Jurkat, Clone E6-1 (cell line): Measurements from ENCODE around the gene PPP1CA. TPM values are rescaled to one million over a fixed set of nuclear protein-coding genes. Genes with fewer than 3 reads are reported as not detected.
A peak's percentile ranks its signal among the peaks of the same experiment; 100 is the strongest.

Experiments used
- DNase-seq: peaks from one replicate; pipeline ENCODE4 v3.0.0-alpha.2; 2011; ENCODE audit warnings: low read depth, low spot score
- H3K4me3 ChIP-seq: 2 replicates; pipeline ENCODE4 v1.5.1; 2011; ENCODE audit warnings: mild to moderate bottlenecking, low read length, control low read depth, moderate library complexity
- polyA plus RNA-seq: library from polyadenylated mRNA; unstranded; fragments of >200 nt; gene quantifications from one replicate; pipeline ENCODE4 v1.2.1, GENCODE V29; 2012; ENCODE audit warnings: missing spikeins; ENCODE audit not compliant: insufficient read length, insufficient read depth

The PPP1CA gene
- polyA plus RNA-seq: 286 TPM

DNA sequence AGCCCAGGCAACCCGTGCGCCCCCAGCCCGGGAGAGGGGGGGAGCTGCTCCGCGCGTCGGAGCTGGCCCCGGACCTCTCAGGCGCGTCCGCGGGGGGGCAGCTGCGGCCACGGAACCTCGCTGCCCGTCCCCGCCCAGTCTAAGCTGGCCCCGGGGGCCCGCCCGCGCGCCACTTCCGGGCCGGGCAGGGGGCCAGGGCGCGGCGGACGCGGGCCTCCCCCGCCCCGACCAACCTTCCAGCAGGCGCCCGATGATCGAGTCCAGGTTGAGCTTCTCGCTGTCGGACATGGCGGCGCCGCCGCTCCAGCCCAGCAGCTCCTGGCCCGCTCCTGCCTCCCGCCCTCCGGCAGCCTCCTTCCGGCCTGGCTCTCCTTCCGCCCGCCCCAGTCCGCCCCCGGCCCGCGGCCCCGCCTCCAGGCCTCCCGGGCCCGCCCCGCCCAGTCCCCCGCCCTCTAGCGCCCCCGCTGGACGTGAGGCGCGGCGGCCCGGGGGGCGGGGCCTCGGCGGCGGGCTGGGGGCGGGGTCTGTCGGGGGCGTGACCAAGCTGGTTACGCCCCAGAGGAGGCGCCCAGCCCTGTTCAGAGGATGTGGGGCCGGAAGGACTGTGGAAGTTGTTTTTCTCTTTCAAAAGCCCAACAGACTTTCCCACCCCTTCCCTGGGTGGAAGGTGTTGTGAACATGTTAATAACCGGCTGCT is at the start of gene PPP1CA:
Gene PPP1CA (minus strand): TSS at position 364 of the 697 bp plus-strand sequence. CDS start 76 bp downstream, at position 288.
- DNase-seq: peak; percentile 93
- peak within 1 kb of the TSS; percentile 79 for H3K4me3 ChIP-seq

DNA sequence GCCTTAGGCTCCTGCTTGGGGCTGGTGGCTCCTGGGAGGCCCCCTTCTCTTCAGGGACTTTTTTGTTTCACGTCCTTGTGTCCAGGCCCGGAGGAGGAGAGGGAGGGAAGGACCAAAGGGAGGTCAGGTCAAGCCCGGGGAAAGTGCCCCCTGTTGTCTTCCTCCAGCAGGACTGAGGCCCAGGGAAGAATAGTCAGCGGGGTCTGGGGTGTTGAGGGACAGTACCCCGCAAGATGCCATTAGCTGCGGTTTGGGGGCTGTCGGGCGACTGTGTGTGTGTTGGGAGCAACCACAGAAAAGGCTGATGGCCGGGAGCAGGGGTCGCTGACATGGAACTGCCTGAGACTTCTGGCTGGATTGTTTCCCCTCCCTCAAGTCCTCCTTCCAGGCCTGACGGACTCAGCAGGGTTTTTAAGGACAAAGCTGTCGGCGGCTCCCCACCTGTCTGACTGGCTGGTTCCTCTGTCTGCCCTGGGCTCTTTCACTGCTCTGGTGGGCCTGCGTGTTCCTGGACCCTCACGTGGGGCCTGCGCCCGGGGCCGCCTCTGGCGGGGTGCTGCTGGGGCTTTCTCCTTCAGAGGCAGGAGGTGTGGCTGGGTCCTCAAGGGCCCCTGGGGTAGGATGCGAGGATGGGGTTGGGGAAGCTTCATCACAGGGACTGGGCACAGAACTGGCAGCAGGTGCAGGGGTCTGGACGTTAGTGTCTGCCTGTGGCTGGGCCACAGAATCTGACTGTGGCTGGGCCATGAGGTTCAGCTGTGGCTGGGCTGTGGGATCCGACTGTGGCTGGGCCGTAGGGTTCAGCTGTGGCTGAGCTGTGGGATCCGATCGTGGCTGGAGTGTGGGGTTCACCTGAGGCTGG is 49.4 kb upstream of the PPP1CA start:
- DNase-seq: no peak
- no peak overlapping the region for H3K4me3 ChIP-seq

DNA sequence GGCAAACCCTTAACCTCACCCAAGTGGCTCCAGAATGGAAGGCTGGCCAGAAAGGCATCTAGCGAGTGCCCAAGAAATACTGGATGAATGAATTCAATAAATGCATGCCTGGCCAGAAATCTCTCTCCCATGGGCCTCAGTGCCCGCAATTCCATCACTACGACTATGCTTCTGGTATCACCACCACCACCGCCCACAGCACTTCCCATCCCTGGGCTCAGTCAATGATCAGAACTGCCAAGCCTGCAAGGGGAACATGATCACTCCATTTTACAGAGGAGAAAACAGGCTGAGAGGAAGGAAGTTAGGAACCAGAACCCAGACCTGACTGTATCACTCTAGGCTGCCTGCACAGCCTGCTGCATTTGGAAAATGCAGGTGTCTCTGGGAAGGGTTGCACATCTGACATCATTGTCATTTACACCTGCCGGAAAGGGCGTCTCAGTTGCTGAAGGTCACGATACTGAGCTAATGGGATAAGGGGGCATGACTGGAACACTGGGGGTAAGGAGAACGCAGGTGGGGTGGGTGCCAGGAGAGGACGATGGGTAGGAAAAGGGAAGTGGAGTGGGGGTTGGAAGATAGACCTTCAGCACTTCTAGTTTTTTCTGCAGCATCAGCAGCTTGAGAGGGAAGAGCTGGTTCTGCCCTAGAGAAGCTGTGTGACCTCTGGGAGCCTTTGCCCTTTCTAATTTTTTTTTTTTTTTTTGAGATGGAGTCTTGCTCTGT is 47.6 kb upstream of the PPP1CA start:
- DNase-seq: no peak
- H3K4me3 ChIP-seq: no peak overlapping the region

DNA sequence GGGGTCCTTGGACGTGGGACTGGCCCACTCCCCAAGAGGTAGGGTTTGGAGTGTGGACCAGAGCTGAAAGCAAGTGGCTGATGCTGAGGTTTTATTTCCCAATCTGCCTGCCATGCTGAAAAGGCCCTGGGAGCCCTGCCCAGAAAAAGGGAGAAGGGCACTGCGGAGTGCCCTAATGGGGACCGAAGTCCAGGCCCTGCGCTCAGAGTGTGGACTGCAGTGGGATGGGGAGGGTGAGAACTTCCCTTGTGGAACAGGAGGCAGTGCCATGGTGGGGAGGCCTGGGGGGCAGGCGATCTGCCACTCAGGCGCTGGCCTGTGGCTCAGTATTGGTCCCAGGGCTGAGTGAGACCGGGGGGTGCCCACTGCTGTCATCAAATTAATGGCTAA is 46.6 kb upstream of the PPP1CA start:
- H3K4me3 ChIP-seq: no peak overlapping the region
- no peak for DNase-seq

DNA sequence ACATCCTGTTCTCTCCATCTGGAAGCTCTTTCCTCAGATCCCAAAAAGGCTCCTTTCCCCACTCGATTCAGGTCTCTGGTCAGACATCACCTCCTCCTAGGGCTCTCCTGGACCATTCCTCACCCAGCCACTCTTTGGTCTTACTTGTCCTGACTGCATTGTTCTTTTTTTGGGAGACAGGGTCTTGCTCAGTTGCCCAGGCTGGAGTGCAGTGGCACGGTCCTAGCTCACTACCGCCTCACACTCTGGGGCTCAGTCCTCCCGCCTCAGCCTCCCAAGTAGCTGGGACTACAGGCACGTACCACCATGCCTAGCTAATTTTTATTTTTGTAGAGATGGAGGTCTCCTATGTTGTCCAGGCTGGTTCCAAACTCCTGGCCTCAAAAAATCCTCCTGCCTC is 43.9 kb upstream of the PPP1CA start:
- DNase-seq: no peak
- H3K4me3 ChIP-seq: no peak overlapping the region

DNA sequence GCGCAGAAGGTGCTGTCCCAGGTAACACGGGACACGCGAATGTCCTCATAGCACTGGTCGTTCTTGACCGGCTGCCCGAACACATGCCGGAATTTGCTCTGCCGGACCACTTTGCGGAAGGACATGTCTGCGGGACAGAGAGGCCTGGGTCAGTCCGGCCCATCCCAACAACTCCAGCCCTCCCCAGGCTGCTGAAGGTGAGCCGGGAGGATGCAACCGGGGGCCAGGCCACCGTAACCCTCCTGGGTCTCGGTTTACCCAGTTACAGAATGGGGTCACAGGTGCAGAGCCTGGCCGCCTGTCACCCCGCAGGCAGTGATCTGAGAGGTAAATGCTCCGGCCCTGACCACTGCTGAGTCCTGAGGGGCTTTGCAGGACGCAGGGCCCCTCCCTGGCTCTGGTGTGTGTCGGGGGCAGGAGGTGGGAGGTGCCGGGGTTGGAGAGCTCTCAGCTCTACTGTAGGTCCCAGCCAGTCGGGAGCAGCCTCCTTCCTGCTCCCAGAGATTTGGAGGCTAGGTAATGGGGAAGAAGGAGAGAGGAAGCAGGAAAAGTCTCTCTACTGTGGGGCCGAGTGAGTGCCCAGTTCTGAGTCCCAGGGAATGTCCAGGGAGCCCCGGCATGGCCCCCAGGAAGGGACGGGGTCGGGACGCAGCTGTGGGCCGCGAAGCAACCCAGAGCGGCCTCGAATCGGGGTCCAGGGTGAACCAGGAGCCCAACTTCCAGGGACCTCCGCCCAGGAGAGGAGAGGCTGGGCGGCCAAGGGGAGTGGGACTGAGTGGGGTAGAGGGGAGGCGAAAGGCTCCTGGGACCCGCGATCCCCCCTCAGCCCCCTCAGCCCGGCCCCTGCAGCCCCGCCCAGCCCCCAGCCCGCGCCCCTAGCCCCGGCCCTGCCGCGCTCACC is 41.1 kb upstream of the PPP1CA start:
- no peak for DNase-seq
- H3K4me3 ChIP-seq: no peak overlapping the region

DNA sequence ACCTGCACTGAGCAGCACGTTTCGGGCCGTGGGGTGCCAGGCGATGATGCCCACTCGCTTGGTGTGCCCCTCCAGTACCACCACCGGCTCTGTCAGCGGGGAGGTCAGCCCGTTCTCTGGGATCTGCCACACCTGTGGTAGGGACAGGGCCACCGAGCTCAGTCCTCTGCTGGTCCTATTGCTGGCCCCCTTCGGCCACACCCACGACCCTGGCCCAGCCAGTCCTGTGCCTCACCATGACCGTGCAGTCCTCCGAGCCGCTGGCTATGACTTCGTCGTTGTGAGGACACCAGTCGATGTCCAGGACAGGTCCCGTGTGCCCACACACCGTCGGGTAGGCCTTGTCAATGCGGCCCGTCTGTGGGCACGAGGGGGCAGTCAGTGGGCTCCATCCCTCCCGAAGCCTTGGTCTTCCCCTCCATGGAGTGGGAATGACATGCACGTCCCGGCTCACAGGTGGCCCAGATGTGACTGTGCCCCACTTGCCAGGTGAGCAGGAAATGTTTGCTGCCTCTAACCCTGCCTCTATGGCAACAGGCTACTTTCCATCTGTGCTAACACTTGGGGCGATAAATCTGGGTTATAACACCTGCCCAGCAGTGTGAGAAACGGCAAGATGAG is 40.2 kb upstream of the PPP1CA start:
- no peak overlapping the region for H3K4me3 ChIP-seq
- DNase-seq: no peak

DNA sequence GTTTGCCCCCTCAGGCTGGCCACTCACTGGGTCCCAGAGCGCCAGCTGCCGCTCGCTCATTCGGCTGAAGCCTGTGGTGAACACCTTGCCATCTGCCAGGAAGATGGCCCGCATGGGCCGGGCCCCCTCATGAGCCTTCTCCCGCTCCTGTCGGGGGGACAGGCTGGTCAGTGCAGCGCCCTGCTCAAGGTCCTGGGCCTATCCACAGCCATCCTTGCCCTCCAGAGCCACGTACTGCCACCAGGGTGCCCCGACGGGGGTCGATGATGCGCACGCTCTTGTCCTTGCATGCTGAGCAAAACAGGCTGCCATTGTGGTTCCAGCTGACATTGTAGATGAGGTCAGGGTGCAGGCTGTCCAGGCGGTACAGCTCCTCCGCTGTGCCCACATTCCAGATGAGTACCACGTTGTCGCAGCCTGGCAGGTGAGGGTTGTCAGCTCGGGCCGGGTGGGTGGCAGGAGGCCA is 39.5 kb upstream of the PPP1CA start:
- H3K4me3 ChIP-seq: no peak overlapping the region
- no peak for DNase-seq

DNA sequence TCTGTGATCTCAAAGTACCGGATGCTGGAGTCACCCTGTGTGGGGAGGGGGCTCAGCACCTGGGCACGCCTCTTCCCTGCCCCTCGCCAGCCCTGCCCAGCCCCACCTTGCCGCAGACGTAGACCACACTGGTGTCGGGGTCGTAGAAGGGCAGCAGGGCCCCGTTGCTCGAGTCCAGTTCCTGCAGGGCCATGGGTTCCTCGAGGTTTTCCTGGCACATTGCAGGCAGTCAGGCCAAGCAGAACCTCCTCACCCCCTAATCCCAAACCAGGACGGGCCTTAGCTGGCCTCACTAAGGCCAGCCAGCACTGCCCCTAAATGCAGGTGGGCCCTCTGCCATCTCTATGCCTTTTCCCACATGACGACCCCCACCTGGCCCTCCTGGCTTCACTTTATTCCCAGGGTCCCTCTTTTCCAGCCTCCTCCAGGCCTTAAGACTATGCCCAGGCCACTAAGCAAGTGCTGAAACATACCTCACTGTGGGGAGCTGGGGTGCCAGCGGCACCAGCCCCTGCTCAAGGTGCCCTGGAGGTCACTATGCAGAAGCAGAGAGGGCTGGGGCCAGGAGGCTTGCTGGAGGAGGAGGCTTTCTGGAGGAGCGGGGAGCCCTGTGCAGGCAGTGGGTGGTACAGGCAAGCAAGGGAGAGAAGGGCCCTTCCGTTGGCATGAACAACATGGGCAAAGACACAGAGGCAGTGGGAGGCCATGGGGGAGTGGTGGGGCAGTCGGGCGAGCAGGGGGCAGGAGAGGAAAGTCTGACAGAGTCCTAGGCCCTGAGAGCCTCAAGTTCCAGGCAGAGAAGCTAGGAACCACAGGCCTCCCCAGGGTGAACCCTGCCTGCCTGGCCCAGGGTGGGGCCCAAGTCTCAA is 38.8 kb upstream of the PPP1CA start:
- H3K4me3 ChIP-seq: peak overlapping the region; percentile 93
- DNase-seq: no peak

DNA sequence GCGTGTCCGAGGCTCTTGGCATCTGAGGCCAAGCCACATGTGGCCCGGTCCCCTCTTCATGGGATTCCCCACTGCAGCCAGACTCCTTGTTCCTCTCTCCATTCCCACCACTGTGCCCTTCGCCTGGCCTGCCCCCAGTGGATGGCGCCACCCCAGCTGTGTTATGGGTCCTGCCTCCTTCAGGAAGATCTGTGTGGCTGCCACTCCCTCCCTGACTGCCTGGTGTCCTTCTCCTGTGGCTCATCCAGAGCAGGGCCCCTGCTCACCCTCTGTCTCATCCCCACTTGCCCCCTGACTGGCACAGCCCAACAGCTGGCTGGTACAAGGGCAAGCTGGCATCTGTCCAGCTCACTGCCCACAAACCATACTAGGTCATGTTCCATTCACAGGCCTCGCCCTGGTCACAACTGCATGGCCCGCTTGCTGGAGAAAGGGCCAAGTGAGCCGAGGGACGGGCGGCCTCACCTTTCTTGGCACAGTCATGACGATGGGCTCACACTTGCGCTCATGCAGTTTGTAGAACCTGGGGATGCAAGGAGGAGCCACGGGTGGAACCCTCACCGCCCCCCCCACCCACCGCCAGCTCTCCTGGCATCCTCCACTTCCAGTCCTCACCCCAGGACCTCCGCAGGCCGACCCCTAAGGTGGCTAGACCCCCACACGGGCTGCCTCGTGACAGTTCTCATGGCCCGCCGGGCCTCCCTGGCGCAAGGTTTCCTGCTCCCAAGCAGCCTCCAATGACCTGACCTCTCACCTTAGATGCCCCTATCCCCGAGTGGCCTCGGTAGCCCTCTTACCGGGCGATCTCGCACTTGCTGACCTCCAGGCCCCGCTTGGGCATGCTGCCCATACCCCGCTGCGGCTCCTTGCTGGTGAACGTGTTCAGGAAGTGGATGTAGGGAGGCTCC is 37.9 kb upstream of the PPP1CA start:
- peak; percentile 32 for DNase-seq
- H3K4me3 ChIP-seq: peak overlapping the region; percentile 93

DNA sequence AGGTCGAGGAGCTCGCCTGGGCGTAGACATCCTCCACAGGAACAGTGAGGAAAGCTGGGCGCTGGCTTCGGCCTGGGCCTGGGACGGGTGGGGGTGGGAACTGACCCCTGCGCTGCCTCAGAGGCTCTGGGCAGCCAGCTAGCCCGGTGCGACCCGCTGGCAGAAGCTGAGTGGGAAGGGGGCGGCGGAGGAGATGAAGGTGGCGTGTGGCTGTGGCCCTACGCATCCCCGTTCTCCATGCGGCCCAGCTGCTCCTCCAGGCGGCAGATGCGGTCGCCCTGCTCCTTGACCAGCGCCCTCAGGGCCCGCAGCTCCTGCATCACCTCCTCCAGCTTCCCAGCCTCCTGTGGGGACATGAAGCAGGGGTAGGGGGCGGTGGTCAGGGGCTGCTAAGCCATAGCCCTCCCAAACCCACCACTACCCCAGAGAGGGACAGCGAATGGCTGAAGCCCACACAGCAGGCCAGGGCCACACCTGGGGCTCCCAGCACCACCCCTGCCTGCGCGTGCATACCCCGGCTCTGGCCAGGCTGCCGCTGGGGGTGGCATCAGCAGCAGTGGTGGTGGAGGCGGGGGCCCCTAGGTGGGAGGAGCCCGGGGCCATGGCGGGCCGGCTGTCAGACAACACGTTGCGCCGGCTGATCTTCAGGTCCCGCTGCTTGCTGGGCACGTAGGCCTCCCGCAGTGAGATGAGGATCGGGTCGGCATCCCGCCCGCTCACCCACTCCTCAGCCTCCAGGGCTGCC is 36.7 kb upstream of the PPP1CA start:
- DNase-seq: peak; percentile 49
- peak overlapping the region; percentile 93 for H3K4me3 ChIP-seq

DNA sequence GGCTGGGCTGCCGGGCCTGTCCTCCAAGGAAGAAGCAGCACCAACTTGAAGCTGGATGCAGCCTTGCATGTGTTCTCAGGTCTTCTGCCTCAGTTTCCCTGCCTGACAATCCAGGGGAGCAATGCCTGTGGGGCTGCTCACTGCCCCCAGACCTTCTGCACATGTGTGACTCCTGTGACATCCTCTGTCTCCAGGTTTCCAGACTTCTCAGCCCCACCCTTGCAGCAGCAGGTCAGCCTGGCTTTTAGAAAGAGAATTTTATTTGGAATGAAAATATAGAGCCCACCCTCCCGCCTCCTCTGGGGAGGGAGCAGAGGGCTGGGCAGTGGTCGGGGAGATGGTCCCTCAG is 36.1 kb upstream of the PPP1CA start:
- H3K4me3 ChIP-seq: peak overlapping the region; percentile 93
- DNase-seq: no peak

DNA sequence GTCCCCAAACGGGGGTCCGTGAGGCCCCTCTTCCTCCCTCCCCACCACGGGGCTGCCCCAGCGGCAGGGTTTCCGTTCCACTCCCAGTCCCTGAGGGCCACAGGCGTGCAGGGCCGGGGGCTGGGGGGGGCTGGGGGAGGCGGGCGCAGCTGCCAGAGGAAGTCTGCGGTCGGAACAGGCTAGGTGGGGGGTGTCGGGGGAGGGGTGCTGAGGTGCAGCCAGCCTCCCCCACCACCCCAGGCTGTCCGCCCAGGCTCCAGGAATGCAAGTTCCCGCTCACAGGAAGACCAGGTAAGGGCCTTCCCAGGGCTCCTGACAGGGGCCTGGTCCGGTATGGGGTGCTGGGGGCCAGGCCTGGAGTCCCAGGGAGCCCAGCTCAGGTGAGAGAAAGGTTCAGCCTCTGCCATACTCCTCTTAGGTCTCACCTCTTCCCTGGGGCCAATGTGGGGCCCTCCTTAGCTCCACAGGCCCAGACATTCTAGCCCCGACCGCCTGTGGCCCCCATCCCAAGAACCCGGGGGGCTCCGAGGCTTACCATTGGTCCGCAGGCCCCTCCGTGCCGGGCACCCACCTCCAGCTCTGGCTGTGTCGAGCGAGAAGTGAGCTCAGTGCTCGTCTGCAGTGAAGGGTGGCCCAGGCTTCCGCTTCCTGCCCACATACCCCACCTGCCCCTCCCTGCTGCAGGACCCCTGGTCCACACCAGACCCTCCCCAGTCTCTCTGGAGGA is 35.6 kb upstream of the PPP1CA start, which contains the start of gene PTPRCAP:
Gene PTPRCAP (minus strand): TSS at position 601 of the 727 bp plus-strand sequence. CDS start 63 bp downstream, at position 538.
- H3K4me3 ChIP-seq: peak within 1 kb of the TSS; percentile 93
- DNase-seq: peak; percentile 80

DNA sequence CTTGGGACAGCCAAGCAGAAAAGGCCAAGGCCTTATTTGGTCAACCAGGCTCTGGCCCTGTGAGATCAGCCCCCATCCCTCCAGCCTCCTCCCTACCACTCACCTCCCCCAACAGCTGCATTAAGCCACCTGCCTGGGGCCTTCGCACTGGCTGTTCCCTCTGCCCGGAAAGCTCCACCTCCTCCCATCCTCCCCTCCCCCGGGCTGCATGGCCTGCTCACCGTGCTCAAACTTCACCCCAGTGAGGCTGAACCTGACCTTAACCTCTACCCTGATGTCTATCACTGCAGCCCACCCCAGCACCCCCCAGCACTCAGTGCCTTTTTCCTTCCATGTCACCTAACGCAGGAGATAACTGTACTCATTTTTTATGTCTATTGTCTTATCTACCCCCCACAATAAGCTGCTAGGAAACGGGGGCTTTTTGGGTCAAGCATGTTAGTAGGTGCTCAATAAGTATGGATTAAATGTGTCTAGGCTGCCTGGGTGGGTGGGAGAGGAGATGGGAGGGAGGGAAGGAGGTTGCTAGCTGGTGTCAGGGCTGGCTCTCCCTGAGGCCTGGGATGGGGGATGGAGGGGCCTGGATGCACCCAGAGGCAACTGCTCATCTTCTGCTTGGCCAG is 34.9 kb upstream of the PPP1CA start:
- peak overlapping the region; percentile 93 for H3K4me3 ChIP-seq
- DNase-seq: peak; percentile 71
